OCI-LY1 (cell line): Measurements from ENCODE around the gene SEC22B.
"Not testable (repeated sequence)": the region's sequence is repeated elsewhere in the genome, so short reads cannot be mapped to it uniquely, and the experiment has no call there.

Experiments used
- H2AFZ ChIP-seq: fragments of 200-600 bp; sonication (generic), shearing (Covaris generic); 2 replicates; pipeline ENCODE4 v1.6.0; 2014; ENCODE audit warnings: antibody characterized with exemption, mild to moderate bottlenecking, low read length
- H3F3A ChIP-seq: fragments of 200-600 bp; sonication (generic), shearing (Covaris generic); 2 replicates; pipeline ENCODE4 v1.6.0; 2014; ENCODE audit warnings: mild to moderate bottlenecking, antibody characterized with exemption, low read length, moderate library complexity; ENCODE audit not compliant: insufficient read depth
- H3K27ac ChIP-seq: fragments of 200-600 bp; sonication (generic); 2 replicates; pipeline ENCODE4 v1.5.1; 2014; ENCODE audit warnings: low read length, mixed run types, mild to moderate bottlenecking, low read depth; ENCODE audit not compliant: poor library complexity, severe bottlenecking
- H3K27me3 ChIP-seq: fragments of 200-600 bp; sonication (generic); 2 replicates; pipeline ENCODE4 v1.6.0; 2014; ENCODE audit warnings: antibody characterized with exemption, mild to moderate bottlenecking, low read length, moderate library complexity; ENCODE audit not compliant: insufficient read depth
- H3K36me3 ChIP-seq: fragments of 200-600 bp; sonication (generic); 2 replicates; pipeline ENCODE4 v1.6.1; 2014; ENCODE audit warnings: mild to moderate bottlenecking, antibody characterized with exemption, low read length, moderate library complexity, mixed read lengths; ENCODE audit not compliant: insufficient read depth
- H3K4me1 ChIP-seq: fragments of 200-600 bp; sonication (generic); 2 replicates; pipeline ENCODE4 v1.5.1; 2014; ENCODE audit warnings: mild to moderate bottlenecking, low read length, moderate library complexity; ENCODE audit not compliant: insufficient read depth, severe bottlenecking
- H3K4me2 ChIP-seq: fragments of 200-600 bp; sonication (generic), shearing (Covaris generic); 2 replicates; pipeline ENCODE4 v1.6.1; 2014; ENCODE audit warnings: low read length
- H3K4me3 ChIP-seq: fragments of 200-600 bp; sonication (generic); 2 replicates; pipeline ENCODE4 v1.5.1; 2014; ENCODE audit warnings: low read length, low read depth, mild to moderate bottlenecking, mixed read lengths; ENCODE audit not compliant: poor library complexity, severe bottlenecking
- H3K79me2 ChIP-seq: fragments of 200-600 bp; shearing (Covaris generic); 2 replicates; pipeline ENCODE4 v1.6.1; 2016; ENCODE audit warnings: mixed run types, low read length, mixed read lengths; ENCODE audit not compliant: insufficient read depth
- H3K9ac ChIP-seq: fragments of 200-600 bp; sonication (generic), shearing (Covaris generic); 2 replicates; pipeline ENCODE4 v1.6.1; 2014; ENCODE audit warnings: mild to moderate bottlenecking, low read length, mixed read lengths
- H3K9me2 ChIP-seq: fragments of 200-600 bp; sonication (generic), shearing (Covaris generic); 2 replicates; pipeline ENCODE4 v1.6.1; 2014; ENCODE audit warnings: low read depth, mild to moderate bottlenecking, low read length, mixed read lengths
- H3K9me3 ChIP-seq: fragments of 200-600 bp; shearing (Covaris generic); 2 replicates; pipeline ENCODE4 v1.6.1; 2014; ENCODE audit warnings: low read length, mixed read lengths
- H4K20me1 ChIP-seq: fragments of 200-600 bp; sonication (generic), shearing (Covaris generic); 2 replicates; pipeline ENCODE4 v1.6.0; 2016; ENCODE audit warnings: mild to moderate bottlenecking, low read length; ENCODE audit not compliant: insufficient read depth
- CTCF ChIP-seq: fragments of 200-600 bp; sonication (generic), shearing (Covaris generic); IDR thresholded peaks from 2 replicates; pipeline ENCODE4 v1.5.1; 2017; ENCODE audit warnings: mild to moderate bottlenecking, antibody characterized with exemption, low read length, moderate library complexity, mixed read lengths
- EZH2 ChIP-seq: fragments of 200-600 bp; sonication (generic), shearing (Covaris generic); IDR thresholded peaks from 2 replicates; pipeline ENCODE4 v1.8.0; 2017; ENCODE audit warnings: borderline replicate concordance, mixed run types, mild to moderate bottlenecking, antibody characterized with exemption, low read length, moderate library complexity, mixed read lengths

Gene SEC22B

DNA sequence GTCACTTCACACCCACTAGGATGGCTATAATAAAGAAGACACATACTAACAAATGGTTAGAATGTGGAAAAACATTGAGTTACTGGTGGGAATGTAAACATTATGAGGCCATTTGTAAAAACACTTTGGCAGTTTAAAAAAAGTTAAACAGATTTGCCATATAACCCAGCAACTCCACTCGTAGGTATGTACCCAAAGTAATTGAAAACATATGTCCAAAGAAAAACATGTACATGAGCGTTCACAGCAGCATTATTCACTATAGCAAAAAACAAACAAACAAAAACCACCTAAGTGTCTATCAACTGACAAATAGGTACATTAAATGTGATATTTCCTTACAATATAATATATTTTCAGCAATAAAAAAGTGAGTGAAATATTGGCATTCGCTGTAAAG, 12.3 kb upstream of the SEC22B start:
- H3K79me2 ChIP-seq, H4K20me1 ChIP-seq, H3K9me3 ChIP-seq, H3F3A ChIP-seq, H3K4me3 ChIP-seq, H3K4me2 ChIP-seq, H2AFZ ChIP-seq, H3K9ac ChIP-seq, H3K27ac ChIP-seq, H3K36me3 ChIP-seq, H3K9me2 ChIP-seq, H3K27me3 ChIP-seq, H3K4me1 ChIP-seq: not testable (repeated sequence)

GRCh38 chr1:120182176-120182707, 5.9 kb upstream of the SEC22B start:
- H3K79me2 ChIP-seq, H3F3A ChIP-seq, H3K27ac ChIP-seq, H3K4me2 ChIP-seq, H3K27me3 ChIP-seq, H3K9ac ChIP-seq, H2AFZ ChIP-seq, H3K9me2 ChIP-seq, H3K9me3 ChIP-seq, H4K20me1 ChIP-seq, H3K4me1 ChIP-seq, H3K4me3 ChIP-seq, H3K36me3 ChIP-seq: not testable (repeated sequence)

GRCh38 chr1:120179811-120180690, 3.7 kb upstream of the SEC22B start:
- H3K4me3 ChIP-seq, H3K36me3 ChIP-seq: not testable (repeated sequence)

GRCh38 chr1:120178799-120179756, 2.8 kb upstream of the SEC22B start:
- H3K4me2 ChIP-seq: no peak overlapping the region

More at GRCh38 chr1:120179811-120180690, 3.7 kb upstream of the SEC22B start:
- not testable (repeated sequence) for H4K20me1 ChIP-seq, H3K9me2 ChIP-seq, H3K79me2 ChIP-seq, H3K27ac ChIP-seq, H3F3A ChIP-seq, H3K27me3 ChIP-seq, H3K9me3 ChIP-seq, H3K9ac ChIP-seq
- peaks cover 12% of the 10 kb centered on the region for H3K4me1 ChIP-seq
- peak overlapping the region; percentile 89; the same call in 1 of the 2 replicates for H2AFZ ChIP-seq
- 0 out of 2 replicates have a peak overlapping the region, but pooled peaks have one; percentile 23 for H3K4me2 ChIP-seq

GRCh38 chr1:120178058-120178457, 1.7 kb upstream of the SEC22B start:
- not testable (repeated sequence) for H3K4me3 ChIP-seq, H3K79me2 ChIP-seq, H3K9me2 ChIP-seq, H4K20me1 ChIP-seq, H3K4me2 ChIP-seq, H3K9me3 ChIP-seq, H3F3A ChIP-seq, H3K27me3 ChIP-seq, H3K9ac ChIP-seq, H3K36me3 ChIP-seq, H3K27ac ChIP-seq, H2AFZ ChIP-seq
- H3K4me1 ChIP-seq: peaks cover 12% of the 10 kb centered on the region

More at GRCh38 chr1:120178799-120179756, 2.8 kb upstream of the SEC22B start:
- H3K79me2 ChIP-seq: peaks cover 9% of the 10 kb centered on the region
- TF ChIP-seq EZH2: no peak
- TF ChIP-seq CTCF: no peak
- no peaks in the 10 kb centered on the region for H4K20me1 ChIP-seq
- H3K4me1 ChIP-seq: peaks cover 12% of the 10 kb centered on the region
- H3K36me3 ChIP-seq: no peaks in the 10 kb centered on the region
- no peak overlapping the region for H3K4me3 ChIP-seq
- H3K9ac ChIP-seq: no peak overlapping the region
- H3F3A ChIP-seq: no peaks in the 10 kb centered on the region
- no peaks in the 10 kb centered on the region for H3K9me2 ChIP-seq
- peak overlapping the region; percentile 89; the same call in 1 of the 2 replicates for H2AFZ ChIP-seq
- no peaks in the 10 kb centered on the region for H3K27me3 ChIP-seq
- no peaks in the 10 kb centered on the region for H3K9me3 ChIP-seq
- H3K27ac ChIP-seq: no peak overlapping the region

DNA sequence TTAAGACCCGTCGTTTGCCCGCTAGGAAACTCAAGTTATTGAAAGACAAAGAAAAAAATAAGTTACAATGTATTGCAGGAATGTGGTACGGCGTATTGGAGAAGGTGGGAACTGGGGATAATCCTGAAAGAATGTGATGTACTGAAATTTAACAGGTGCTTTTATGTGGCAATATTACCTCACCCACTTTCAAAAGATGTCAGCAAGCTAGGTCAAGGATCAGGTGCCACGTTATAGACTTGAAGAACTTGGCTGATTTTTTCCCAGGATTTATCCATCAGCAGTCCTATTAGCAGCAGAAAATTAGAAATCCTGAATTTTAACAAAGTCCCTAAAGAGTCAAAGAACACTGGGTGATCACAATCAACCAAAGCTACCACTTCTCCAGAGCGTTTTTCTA, 632 bp downstream of the SEC22B start:
- H3K9me3 ChIP-seq, H3K9me2 ChIP-seq, H3K36me3 ChIP-seq, H3K79me2 ChIP-seq, H3K27me3 ChIP-seq, H4K20me1 ChIP-seq, H3F3A ChIP-seq: not testable (repeated sequence)
- Histone ChIP-seq H3K4me2 (peak overlapping the region; percentile 88), H3K4me3 (peak overlapping the region; percentile 96), H2AFZ (peak overlapping the region; percentile 79), H3K27ac (peak overlapping the region; percentile 57), H3K9ac (peak overlapping the region; percentile 97), H3K4me1 (peaks cover 12% of the 10 kb centered on the region)
